H1 (cell line): ENCODE measurements around the gene CD247. TPM values are rescaled to one million over a fixed set of nuclear protein-coding genes. Genes with fewer than 3 reads are reported as not detected.

Experiments
- polyA plus RNA-seq, 7 experiments: library from polyadenylated mRNA; depleted of rRNA in 3 of 7; stranded (reverse) in 5 of 7; unstranded in 2 of 7; fragments of >200 nt in 5 of 7; fragments of 200-250 nt in 2 of 7; gene quantifications; 1 replicate in 5 of 7; 2 replicates in 1 of 7; 4 replicates in 1 of 7; pipeline versions ENCODE4 v1.2.1 to v1.2.3, GENCODE V29; 2011 to 2013; ENCODE audit warnings: missing spikeins in 2 of 7, mixed read lengths in 2 of 7
- total RNA-seq: library from RNA; stranded (reverse); fragmentation: NEBNext Ultra II Directional; extraction: Animal tissue kit (Norgen Biotek cat#: 25700); gene quantifications from 2 replicates; pipeline ENCODE4 v1.2.1, GENCODE V29; 2021
- TF ChIP-seq, protein P1 (sequence below), 3 experiments: IDR thresholded peaks; 1 replicate in 2 of 3; 2 replicates in 1 of 3; pipeline versions ENCODE4 v1.5.1 to v1.6.1; 2011; ENCODE audit warnings: low read length in 3 of 3, mild to moderate bottlenecking in 3 of 3, inconsistent platforms in 2 of 3, low read depth in 1 of 3, moderate library complexity in 1 of 3; ENCODE audit not compliant: insufficient read depth in 1 of 3; ENCODE audit errors: control extremely low read depth in 1 of 3

CD247 gene
- total and polyA plus RNA-seq, 2 of the 8 experiments (the other 6 are each of a cell fraction or from before 2014, with no cell fraction given) = 2.0 to 2.2 TPM

GRCh38 chr1:167548059-167548932 is 30.0 kb upstream of the CD247 start (continued):
- TF ChIP-seq, protein P1, sequence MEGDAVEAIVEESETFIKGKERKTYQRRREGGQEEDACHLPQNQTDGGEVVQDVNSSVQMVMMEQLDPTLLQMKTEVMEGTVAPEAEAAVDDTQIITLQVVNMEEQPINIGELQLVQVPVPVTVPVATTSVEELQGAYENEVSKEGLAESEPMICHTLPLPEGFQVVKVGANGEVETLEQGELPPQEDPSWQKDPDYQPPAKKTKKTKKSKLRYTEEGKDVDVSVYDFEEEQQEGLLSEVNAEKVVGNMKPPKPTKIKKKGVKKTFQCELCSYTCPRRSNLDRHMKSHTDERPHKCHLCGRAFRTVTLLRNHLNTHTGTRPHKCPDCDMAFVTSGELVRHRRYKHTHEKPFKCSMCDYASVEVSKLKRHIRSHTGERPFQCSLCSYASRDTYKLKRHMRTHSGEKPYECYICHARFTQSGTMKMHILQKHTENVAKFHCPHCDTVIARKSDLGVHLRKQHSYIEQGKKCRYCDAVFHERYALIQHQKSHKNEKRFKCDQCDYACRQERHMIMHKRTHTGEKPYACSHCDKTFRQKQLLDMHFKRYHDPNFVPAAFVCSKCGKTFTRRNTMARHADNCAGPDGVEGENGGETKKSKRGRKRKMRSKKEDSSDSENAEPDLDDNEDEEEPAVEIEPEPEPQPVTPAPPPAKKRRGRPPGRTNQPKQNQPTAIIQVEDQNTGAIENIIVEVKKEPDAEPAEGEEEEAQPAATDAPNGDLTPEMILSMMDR (IDR thresholded peaks at IDR 0.05; ENCODE audit: control extremely low read depth in 1 of 3, insufficient read depth in 1 of 3, low read depth in 1 of 3, low read length in 3 of 3) = no peak
